Measurements from ENCODE around the gene EPB41L2. TPM values are rescaled to one million over a fixed set of nuclear protein-coding genes. Genes with fewer than 3 reads are reported as not detected.
A peak's percentile ranks its signal among the peaks of the same experiment; 100 is the strongest.

The EPB41L2 gene
- total RNA-seq, 1 donor: 47.4 TPM

DNA sequence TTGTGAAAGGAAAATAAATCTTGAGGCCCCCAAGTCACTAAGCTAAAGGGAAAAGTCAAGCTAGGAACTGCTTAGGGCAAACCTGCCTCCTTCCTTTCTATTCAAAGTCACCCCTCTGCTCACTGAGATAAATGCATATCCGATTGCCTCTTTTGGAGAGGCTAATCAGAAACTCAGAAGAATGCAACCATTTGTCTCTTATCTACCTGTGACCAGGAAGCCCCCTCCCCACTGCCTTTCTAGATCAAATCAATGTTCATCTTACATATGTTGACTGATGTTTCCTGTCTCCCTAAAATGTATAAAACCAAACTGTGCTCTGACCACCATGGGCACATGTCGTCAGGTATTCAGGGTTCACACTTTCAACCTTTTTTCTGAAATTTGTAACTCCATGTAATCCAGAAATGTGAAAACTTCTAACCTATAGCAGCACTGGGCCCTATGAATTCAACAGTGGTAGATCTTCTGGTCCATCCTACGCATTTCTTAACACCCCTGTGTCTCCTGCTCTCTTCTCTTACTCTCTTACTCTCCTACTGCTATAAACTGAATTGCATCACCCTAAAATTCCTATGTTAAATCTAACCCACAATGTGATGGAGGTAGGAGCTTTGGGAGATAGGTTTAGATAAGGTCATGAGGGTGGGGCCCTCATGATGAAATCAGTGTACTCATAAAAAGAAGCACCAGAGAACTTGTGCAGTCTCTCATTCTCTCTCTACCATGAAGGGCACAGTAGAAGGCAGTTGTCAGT is 89.3 kb downstream of the EPB41L2 start:
- no peak for DNase-seq (ENCODE audit: insufficient read length, low spot score, missing footprints)
- no peaks in the 10 kb centered on the region for H4K20me1 ChIP-seq (ENCODE audit: insufficient read depth, low read length)
- H3K36me3 ChIP-seq (ENCODE audit: insufficient read depth, low read length): no peaks in the 10 kb centered on the region
- H3K4me2 ChIP-seq (ENCODE audit: insufficient read depth, low read length): no peak overlapping the region
- peaks cover 21% of the 10 kb centered on the region for H3K79me2 ChIP-seq (ENCODE audit: insufficient read depth, low read length)
- no peak overlapping the region for H3K27ac ChIP-seq (ENCODE audit: low read depth, low read length)
- no peaks in the 10 kb centered on the region for H3K27me3 ChIP-seq (ENCODE audit: insufficient read depth, low read length)
- H3K9me3 ChIP-seq (ENCODE audit: low read depth, low read length): no peaks in the 10 kb centered on the region
- no peak overlapping the region for H2AFZ ChIP-seq (ENCODE audit: low read length)
- H3K4me1 ChIP-seq (ENCODE audit: insufficient read depth, low read length): peaks cover 23% of the 10 kb centered on the region
- TF ChIP-seq, protein P1, sequence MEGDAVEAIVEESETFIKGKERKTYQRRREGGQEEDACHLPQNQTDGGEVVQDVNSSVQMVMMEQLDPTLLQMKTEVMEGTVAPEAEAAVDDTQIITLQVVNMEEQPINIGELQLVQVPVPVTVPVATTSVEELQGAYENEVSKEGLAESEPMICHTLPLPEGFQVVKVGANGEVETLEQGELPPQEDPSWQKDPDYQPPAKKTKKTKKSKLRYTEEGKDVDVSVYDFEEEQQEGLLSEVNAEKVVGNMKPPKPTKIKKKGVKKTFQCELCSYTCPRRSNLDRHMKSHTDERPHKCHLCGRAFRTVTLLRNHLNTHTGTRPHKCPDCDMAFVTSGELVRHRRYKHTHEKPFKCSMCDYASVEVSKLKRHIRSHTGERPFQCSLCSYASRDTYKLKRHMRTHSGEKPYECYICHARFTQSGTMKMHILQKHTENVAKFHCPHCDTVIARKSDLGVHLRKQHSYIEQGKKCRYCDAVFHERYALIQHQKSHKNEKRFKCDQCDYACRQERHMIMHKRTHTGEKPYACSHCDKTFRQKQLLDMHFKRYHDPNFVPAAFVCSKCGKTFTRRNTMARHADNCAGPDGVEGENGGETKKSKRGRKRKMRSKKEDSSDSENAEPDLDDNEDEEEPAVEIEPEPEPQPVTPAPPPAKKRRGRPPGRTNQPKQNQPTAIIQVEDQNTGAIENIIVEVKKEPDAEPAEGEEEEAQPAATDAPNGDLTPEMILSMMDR (IDR thresholded peaks at IDR 0.05; ENCODE audit: extremely low read depth, low read depth, low read length): no peak
- H3K4me3 ChIP-seq (ENCODE audit: insufficient read depth, low read length): no peak overlapping the region

DNA sequence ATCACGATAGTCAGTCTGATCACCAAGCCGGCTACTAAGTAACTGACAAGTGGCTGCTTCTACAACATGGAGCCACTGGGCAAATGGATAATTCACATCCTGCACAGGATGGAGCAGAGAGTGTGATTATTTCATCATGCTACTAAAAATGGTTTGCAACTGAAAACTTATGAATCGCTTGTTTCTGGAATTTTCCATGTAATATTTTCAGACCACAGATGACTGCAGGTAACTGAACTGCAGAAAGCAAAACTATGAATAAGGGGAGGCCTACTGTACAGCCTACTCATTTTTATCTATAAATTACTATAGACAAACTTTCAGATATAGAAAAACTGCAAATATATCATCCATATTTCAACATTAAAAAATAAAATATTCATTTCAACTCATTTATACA is 91.5 kb downstream of the EPB41L2 start:
- H3K4me2 ChIP-seq (ENCODE audit: insufficient read depth, low read length): no peak overlapping the region
- DNase-seq (ENCODE audit: insufficient read length, low spot score, missing footprints): no peak
- peaks cover 35% of the 10 kb centered on the region for H3K79me2 ChIP-seq (ENCODE audit: insufficient read depth, low read length)
- H3K4me3 ChIP-seq (ENCODE audit: insufficient read depth, low read length): no peak overlapping the region
- H4K20me1 ChIP-seq (ENCODE audit: insufficient read depth, low read length): no peaks in the 10 kb centered on the region
- H3K27me3 ChIP-seq (ENCODE audit: insufficient read depth, low read length): no peaks in the 10 kb centered on the region
- no peak overlapping the region for H2AFZ ChIP-seq (ENCODE audit: low read length)
- no peak overlapping the region for H3K27ac ChIP-seq (ENCODE audit: low read depth, low read length)
- H3K36me3 ChIP-seq (ENCODE audit: insufficient read depth, low read length): no peaks in the 10 kb centered on the region
- H3K9me3 ChIP-seq (ENCODE audit: low read depth, low read length): no peaks in the 10 kb centered on the region
- TF ChIP-seq, protein P1 (IDR thresholded peaks at IDR 0.05; ENCODE audit: extremely low read depth, low read depth, low read length): no peak
- peaks cover 45% of the 10 kb centered on the region for H3K4me1 ChIP-seq (ENCODE audit: insufficient read depth, low read length)

DNA sequence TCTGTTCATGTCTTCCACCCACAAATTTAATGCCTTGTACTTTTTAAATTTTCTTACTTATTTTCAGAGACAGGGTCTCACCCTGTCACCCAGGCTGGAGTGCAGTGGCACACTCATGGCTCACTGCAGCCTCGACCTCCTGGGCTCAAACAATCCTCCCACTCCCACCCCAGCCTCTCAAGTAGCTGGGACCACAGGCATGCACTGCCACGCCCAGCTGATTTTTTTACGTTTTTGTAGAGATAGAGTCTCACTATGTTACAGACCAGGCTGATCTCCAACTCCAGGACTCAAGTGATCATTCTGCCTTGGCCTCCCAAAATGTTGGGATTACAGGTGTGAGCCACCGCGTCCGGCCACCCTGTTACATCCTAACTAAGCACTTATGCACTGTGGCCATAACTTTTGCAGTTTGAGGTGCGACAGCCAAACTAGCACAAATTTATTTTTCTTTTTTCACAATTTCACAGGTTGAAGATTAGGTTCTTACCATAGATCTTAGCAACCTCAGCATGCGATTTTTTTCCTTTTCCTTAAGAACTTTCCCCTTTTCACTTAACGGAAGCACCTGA is 92.1 kb downstream of the EPB41L2 start:
- TF ChIP-seq, protein P1 (IDR thresholded peaks at IDR 0.05; ENCODE audit: extremely low read depth, low read depth, low read length): no peak
- peak overlapping the region; percentile 91 for H3K4me2 ChIP-seq (ENCODE audit: insufficient read depth, low read length)

DNA sequence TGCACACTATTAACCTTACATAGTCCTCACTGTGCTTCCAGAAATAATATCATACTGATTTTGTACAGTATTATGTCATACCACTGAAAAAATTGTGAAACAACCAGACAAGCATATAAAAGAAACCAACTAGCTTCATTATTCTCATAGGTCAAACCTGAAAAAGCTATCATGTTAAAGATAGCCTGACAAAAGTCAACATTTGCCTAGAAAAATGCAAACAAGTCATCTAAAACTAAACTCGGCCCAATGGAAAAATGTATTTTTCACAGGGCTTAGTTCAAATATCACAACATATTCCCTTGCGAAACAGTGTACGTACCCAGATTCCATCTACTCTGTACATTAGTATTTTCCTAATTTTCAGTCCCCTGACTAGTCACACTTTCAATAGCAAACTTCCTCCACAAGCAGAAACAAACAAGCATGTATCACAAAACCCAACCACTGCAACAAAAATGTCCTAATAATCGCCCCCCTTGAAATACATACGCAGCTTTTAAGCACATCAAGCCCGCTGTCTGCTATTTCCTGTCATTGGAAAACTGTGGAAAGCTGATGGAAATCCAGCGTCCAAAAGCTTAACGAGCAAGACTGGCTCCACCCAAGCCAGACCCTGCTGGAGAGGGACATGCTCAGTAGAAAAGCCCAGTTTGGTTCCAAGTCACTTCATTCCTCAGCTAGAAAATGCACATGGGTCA is 93.1 kb downstream of the EPB41L2 start:
- Histone ChIP-seq H3K27ac (ENCODE audit: low read depth, low read length) (peak overlapping the region; percentile 77), H3K4me2 (ENCODE audit: insufficient read depth, low read length) (peak overlapping the region; percentile 91), H3K9me3 (ENCODE audit: low read depth, low read length) (no peaks in the 10 kb centered on the region), H3K79me2 (ENCODE audit: insufficient read depth, low read length) (peaks cover 41% of the 10 kb centered on the region), H3K4me1 (ENCODE audit: insufficient read depth, low read length) (peaks cover 58% of the 10 kb centered on the region), H3K4me3 (ENCODE audit: insufficient read depth, low read length) (peak overlapping the region; percentile 72), H3K27me3 (ENCODE audit: insufficient read depth, low read length) (no peaks in the 10 kb centered on the region), H4K20me1 (ENCODE audit: insufficient read depth, low read length) (no peaks in the 10 kb centered on the region), H3K36me3 (ENCODE audit: insufficient read depth, low read length) (no peaks in the 10 kb centered on the region), H2AFZ (ENCODE audit: low read length) (peak overlapping the region; percentile 76)
- peak; percentile 69 for DNase-seq (ENCODE audit: insufficient read length, low spot score, missing footprints)
- TF ChIP-seq, protein P1 (IDR thresholded peaks at IDR 0.05; ENCODE audit: extremely low read depth, low read depth, low read length): no peak

More for the DNA sequence above, 92.1 kb downstream of the EPB41L2 start:
- H2AFZ ChIP-seq (ENCODE audit: low read length): no peak overlapping the region
- H4K20me1 ChIP-seq (ENCODE audit: insufficient read depth, low read length): no peaks in the 10 kb centered on the region
- DNase-seq (ENCODE audit: insufficient read length, low spot score, missing footprints): no peak
- no peaks in the 10 kb centered on the region for H3K9me3 ChIP-seq (ENCODE audit: low read depth, low read length)
- H3K4me1 ChIP-seq (ENCODE audit: insufficient read depth, low read length): peaks cover 51% of the 10 kb centered on the region
- no peak overlapping the region for H3K4me3 ChIP-seq (ENCODE audit: insufficient read depth, low read length)
- peak overlapping the region; percentile 77 for H3K27ac ChIP-seq (ENCODE audit: low read depth, low read length)
- no peaks in the 10 kb centered on the region for H3K36me3 ChIP-seq (ENCODE audit: insufficient read depth, low read length)
- peaks cover 38% of the 10 kb centered on the region for H3K79me2 ChIP-seq (ENCODE audit: insufficient read depth, low read length)
- H3K27me3 ChIP-seq (ENCODE audit: insufficient read depth, low read length): no peaks in the 10 kb centered on the region

Data from osteoblast (primary cell).